Pulmonary artery endothelial cell (primary cell): ENCODE data around the gene TENT4B. TPM values are rescaled to one million over a fixed set of nuclear protein-coding genes. Genes with fewer than 3 reads are reported as not detected.

Source experiments
- DNase-seq: peaks from one replicate; pipeline ENCODE4 v3.0.0-alpha.2; 2011; ENCODE audit warnings: low read depth, low spot score
- total RNA-seq: library from RNA; depleted of rRNA; stranded (reverse); fragments of >200 nt; gene quantifications from 2 replicates; pipeline ENCODE4 v1.2.3, GENCODE V29; 2014

Gene TENT4B
- total RNA-seq, 1 donor from 2014 or later = 9.4 TPM

GRCh38 chr16:50195276-50195675 is 42.2 kb downstream of the TENT4B start:
- no peak for DNase-seq

DNA sequence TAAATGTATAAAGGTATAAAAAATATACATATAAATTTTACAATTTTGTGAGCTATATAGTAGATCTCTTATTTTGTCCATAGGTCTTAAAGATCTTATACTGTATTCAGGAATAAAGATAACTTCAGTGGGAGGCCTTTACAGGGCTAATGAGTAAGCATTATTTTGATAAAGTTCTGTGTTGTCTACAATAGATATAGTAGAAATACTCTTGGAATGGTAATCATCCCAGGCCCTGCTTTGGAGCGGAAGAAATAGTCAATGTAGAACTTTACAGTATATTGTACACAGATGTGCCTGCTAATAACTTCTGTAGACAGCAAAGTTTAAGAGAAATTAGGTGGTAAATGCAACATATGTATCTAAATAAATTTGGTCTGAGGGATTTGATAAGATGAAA is 42.6 kb downstream of the TENT4B start:
- DNase-seq = no peak

- no peak for DNase-seq
These were observed 44.5 kb downstream of the TENT4B start for GRCh38 chr16:50197582-50197981.

GRCh38 chr16:50198802-50199403 is 45.8 kb downstream of the TENT4B start:
- no peak for DNase-seq

DNA sequence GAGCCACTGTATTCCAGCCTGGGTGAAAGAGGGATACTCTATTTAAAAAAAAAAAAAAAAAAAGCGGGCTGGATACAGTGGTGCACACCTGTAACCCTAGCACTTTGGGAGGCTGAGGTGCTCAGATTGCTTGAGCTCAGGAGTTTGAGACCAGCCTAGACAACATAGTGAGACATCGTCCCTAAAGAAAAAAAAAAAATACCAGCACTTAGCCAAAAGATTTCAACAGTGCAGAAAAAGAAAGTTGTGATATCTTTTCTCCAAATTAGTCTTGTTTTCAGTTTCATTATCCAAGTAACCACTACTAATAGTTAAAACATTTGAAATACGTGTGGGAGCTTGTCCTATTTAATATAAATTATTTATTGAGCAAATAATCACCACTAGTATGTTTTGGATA is 48.7 kb downstream of the TENT4B start:
- no peak for DNase-seq

- peak; percentile 83 for DNase-seq
These were observed 50.0 kb downstream of the TENT4B start for GRCh38 chr16:50202926-50203624.

GRCh38 chr16:50203681-50204080 is 50.6 kb downstream of the TENT4B start:
- DNase-seq = no peak

DNA sequence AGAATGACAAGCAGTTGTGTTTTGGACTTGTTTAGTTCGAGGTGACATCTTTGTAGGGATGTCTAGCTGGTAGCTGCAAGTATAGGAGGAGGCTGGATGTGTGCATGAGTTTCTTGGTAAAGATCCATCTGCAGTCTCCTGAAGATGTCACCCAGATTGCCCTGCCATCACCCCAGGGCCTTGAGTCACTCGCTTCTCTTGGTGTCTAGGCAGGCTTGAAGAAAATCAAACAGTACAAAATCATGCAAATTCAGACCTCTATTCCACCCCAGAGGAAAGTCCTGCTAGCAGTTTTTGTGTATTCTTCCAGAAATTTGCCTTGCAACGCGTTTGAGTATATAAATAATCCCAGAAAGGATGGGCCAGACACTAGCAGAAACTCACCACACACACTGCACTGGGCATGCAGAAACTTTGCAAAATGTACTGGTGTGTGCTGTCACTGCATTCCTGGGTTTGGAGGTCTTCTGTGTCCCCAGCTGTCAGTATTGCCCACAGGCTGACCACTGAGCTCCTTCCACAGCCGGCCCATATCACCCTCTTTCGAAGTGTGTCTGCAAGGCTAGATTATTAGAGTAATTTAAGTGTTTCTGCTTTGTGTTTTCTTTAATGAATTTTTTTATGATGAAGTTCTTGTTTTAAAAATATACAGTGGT is 51.5 kb downstream of the TENT4B start:
- no peak for DNase-seq

GRCh38 chr16:50207652-50208051 is 54.5 kb downstream of the TENT4B start:
- no peak for DNase-seq

GRCh38 chr16:50208460-50208931 is 55.4 kb downstream of the TENT4B start:
- DNase-seq = peak; percentile 52

DNA sequence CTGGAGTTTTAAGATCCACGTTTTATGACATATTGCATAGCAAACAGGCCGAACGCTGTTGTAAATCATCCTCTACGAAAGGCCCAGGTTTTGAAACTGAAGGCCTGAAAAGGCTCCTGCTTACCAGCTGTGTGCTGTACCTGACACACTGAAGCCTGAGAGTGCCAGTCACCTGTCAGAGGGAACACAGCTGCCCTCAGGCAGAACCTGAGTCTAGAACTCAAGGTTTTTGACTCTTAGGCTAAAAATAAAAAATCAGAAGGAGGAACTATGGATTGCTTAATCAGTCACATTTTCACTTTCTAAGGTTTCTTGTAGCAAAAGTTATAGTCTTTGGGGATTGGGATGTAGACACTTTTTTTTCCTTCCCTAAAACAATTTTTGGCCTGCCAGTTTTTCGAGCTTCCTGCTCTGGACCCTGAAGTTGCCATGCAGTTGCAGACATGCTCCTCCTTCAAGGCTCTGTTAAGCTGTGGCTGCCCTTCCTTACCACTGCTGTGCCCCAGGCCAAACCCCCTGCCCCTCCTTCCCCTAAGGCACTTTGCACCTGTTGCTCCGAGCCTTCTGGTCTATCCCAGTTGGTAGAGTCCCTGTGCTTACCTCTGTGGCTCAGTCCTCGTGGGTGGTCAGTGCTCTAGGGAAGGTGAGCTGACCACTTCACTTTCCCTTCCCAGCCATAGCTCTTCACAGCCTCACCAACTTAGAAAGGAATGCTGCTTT is 56.6 kb downstream of the TENT4B start:
- DNase-seq = no peak

DNA sequence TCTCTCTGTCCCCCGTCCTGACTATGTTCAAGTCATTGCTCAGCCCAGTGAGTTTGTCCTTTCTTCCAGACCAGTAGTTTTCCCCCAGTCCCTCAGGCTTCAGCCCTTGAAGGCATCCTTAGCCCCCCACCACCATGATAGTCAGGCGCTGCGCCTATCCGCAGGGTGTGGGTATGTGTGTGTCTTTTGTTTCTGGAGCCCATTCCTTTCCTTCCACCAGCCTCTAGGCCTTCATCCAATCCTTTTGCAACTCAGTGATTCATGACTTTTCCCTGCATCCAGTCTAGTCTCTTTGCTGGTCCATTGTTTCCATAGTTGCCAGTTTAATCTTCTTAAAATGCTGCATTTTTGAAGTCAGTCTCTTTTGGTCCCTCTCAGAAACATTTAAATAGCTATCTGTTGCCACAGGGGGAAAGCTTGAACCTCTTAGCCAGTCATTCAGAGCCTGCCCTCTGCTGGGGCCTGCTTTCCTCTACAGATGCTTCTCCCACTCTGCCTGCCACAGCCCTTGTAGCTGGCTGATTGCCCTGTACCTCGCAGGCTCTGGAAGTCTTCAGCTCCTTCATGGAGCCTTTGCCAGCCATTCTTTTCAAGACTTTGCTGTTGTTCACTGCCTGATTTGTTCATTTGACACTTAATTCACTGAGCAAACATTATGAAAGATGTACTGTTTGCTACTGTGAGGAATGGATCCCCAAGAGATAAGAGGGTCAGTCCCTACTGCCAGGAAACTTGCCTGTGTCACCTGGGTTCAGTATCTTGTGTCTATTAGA is 57.3 kb downstream of the TENT4B start:
- DNase-seq = peak; percentile 71

DNA sequence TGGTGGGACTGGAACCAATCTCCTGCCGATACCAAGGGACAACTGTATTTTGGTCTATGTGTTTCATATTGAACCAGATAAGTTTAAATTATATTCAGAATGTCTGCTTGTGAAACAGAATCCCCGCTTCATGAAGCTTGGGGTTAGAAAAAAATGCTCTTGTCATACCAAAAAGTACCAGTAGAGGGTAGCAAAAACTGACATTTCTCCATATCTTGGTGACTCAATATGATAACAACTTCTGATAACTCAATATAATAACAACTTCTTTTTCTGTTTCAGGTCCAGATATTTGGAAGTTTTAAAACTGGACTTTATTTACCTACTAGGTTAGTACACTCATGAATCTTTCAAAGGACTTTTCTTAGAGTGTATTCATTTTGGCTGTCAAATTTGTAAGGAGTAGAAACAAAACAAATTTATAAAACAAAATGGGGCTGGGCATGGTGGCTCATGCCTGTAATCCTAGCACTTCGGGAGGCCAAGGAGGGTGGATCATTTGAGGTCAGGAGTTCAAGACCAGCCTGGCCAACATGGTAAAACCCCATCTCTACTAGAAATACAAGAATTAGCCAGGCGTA is 60.9 kb downstream of the TENT4B start:
- no peak for DNase-seq

GRCh38 chr16:50215680-50216079 is 62.6 kb downstream of the TENT4B start:
- DNase-seq = no peak

DNA sequence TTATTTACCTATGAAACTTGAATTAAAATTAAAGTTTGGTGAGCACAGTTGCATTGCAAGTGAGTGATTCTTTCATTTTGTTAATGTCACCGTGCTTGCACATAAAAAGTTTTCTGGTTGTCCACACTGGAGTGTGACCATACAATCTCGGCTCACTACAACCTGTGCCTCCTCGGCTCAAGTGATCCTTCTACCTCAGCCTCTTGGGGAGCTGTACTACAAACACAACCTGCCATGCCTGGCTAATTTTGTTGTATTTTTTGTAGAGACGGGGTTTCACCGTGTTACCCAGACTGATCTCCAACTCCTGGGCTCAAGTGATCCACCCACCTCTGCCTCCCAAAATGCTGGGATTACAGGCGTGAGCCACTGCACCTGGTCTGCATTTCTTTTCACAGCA is 63.1 kb downstream of the TENT4B start:
- DNase-seq = no peak

GRCh38 chr16:50219402-50219975 is 66.4 kb downstream of the TENT4B start:
- DNase-seq = no peak

DNA sequence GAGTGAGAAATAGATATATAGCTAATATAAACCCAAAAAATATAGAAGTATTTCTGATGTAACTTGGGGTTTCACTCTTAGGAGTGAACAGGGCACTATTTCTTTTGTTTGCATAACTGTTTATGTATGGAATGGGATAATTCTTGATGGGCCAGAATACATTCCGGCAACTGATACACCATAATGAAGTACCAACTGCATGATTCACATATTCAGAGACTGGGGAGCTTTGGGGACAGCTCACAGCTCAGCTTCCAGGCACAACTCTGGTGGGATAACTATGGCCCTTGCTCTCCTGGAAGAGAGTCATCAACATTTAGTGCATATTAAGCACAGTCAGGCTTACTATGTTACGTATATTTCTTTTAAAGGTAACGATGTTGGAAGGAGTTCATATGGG is 71.2 kb downstream of the TENT4B start:
- DNase-seq = no peak

DNA sequence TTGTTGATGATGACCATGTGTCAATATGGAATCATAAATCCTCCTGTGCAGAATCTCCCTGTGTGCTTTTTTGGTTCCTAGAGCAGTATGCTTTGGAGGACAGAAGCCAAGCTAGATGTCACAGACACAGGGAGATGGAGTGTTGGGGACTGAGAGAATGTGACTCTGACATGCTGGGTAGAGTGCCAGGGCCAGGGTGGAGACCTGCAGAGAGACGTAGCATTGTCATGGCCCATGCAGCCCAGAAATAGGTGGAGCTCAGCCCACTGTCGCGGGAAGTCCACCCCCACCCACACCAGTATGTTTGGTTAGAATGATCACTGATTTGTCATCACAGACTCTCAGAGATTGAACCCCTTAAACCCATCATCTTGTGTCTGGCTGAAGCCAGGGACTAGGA is 74.0 kb downstream of the TENT4B start:
- no peak for DNase-seq

- no peak for DNase-seq
These were observed 74.6 kb downstream of the TENT4B start for GRCh38 chr16:50227665-50228064.

GRCh38 chr16:50228364-50228868 is 75.3 kb downstream of the TENT4B start:
- no peak for DNase-seq
